PC-9 (cell line): ENCODE measurements around the gene DYNC2H1. TPM values are rescaled to one million over a fixed set of nuclear protein-coding genes. Genes with fewer than 3 reads are reported as not detected.

Experiments used
- BruUV-seq: library from RNA; stranded (reverse); fragments of 400-500 nt; replicated peaks from 2 replicates; lab custom pipeline; 2021; lab: Mats Ljungman, UMichigan
- CTCF ChIA-PET: fragments of 300-600 bp; sonication (Branson Sonifier 250); formaldehyde crosslinking; loops from one replicate; lab custom pipeline; 2022; ENCODE audit warnings: antibody characterized with exemption; lab: Charles Lee
- POLR2A ChIA-PET: fragments of 300-600 bp; sonication (Branson Sonifier 250); formaldehyde crosslinking; loops from one replicate; lab custom pipeline; 2022; ENCODE audit warnings: antibody characterized with exemption; ENCODE audit not compliant: unreplicated experiment; lab: Charles Lee
- DNase-seq, 2 experiments: peaks; one replicate each; pipeline versions ENCODE4 v3.0.0 to v3.0.0-alpha.2; 2015 to 2022; ENCODE audit warnings: mixed read lengths in 1 of 2
- H2AFZ ChIP-seq: fragments of 200-600 bp; sonication (generic); 2 replicates; pipeline ENCODE4 v1.8.1; 2017; ENCODE audit warnings: antibody characterized with exemption
- H3F3A ChIP-seq: fragments of 200-600 bp; sonication (generic); 2 replicates; pipeline ENCODE4 v1.8.1; 2017; ENCODE audit warnings: antibody characterized with exemption, mild to moderate bottlenecking, low read depth; ENCODE audit not compliant: insufficient read depth
- H3K27ac ChIP-seq: fragments of 200-600 bp; sonication (generic); 2 replicates; pipeline ENCODE4 v1.6.1; 2016; ENCODE audit warnings: mixed run types
- H3K27me3 ChIP-seq: fragments of 200-600 bp; sonication (generic); 2 replicates; pipeline ENCODE4 v1.6.1; 2016; ENCODE audit warnings: low read depth, mixed run types; ENCODE audit not compliant: insufficient read depth
- H3K36me3 ChIP-seq: fragments of 200-600 bp; sonication (generic); 2 replicates; pipeline ENCODE4 v1.6.1; 2016; ENCODE audit warnings: low read depth, mixed run types
- H3K4me1 ChIP-seq: fragments of 200-600 bp; sonication (generic); replicated peaks from 2 replicates; pipeline ENCODE4 v1.6.1; 2016; ENCODE audit warnings: mixed run types; ENCODE audit not compliant: insufficient read depth
- H3K4me2 ChIP-seq: fragments of 200-600 bp; sonication (generic); 2 replicates; pipeline ENCODE4 v1.6.1; 2017; ENCODE audit warnings: mixed run types
- H3K4me3 ChIP-seq: fragments of 200-600 bp; sonication (generic); 2 replicates; pipeline ENCODE4 v1.6.1; 2016; ENCODE audit warnings: mixed run types
- H3K79me2 ChIP-seq: fragments of 200-600 bp; sonication (generic); 2 replicates; pipeline ENCODE4 v1.6.1; 2017; ENCODE audit warnings: low read depth, mixed run types
- H3K9me2 ChIP-seq: fragments of 200-600 bp; sonication (generic); 2 replicates; pipeline ENCODE4 v1.8.1; 2017; ENCODE audit warnings: mild to moderate bottlenecking; ENCODE audit not compliant: insufficient read depth
- H3K9me3 ChIP-seq: fragments of 200-600 bp; sonication (generic); 2 replicates; pipeline ENCODE4 v1.8.1; 2016; ENCODE audit warnings: low read depth; ENCODE audit not compliant: insufficient read depth
- H4K20me1 ChIP-seq: fragments of 200-600 bp; sonication (generic); 2 replicates; pipeline ENCODE4 v1.8.1; 2017; ENCODE audit not compliant: insufficient read depth
- CTCF ChIP-seq: fragments of 200-600 bp; sonication (generic); conservative IDR thresholded peaks from 2 replicates; pipeline ENCODE4 v1.6.1; 2017; ENCODE audit warnings: mixed run types, antibody characterized with exemption, mild to moderate bottlenecking, moderate library complexity
- EZH2 ChIP-seq: fragments of 200-600 bp; sonication (generic); IDR thresholded peaks from 2 replicates; pipeline ENCODE4 v1.8.0; 2017; ENCODE audit warnings: antibody characterized with exemption, low read depth
- intact Hi-C: fragments of 100-400 bp; cut with micrococcal nuclease; formaldehyde crosslinking; loops from one replicate; pipeline ENCODE4 v1.10.0; 2022; ENCODE audit not compliant: unreplicated experiment
- total RNA-seq: library from RNA; stranded (reverse); gene quantifications from 2 replicates; pipeline ENCODE4 v1.2.3, GENCODE V29; 2021

DYNC2H1 gene
- total RNA-seq, 1 experiment from 2014 or later = 12.2 TPM

- Histone ChIP-seq H3K36me3 (no peaks in the 10 kb centered on the region; the same call in 1 of the 2 replicates), H3K4me1 (no peaks in the 10 kb centered on the region), H3K79me2 (no peaks in the 10 kb centered on the region), H3K27me3 (no peaks in the 10 kb centered on the region), H3K9me3 (0 out of 2 replicates have a peak, but pooled peaks cover 3% of the 10 kb centered on the region), H4K20me1 (no peaks in the 10 kb centered on the region), H3F3A (no peaks in the 10 kb centered on the region), H3K27ac (no peak overlapping the region), H3K4me2 (no peak overlapping the region), H2AFZ (no peak overlapping the region), H3K9me2 (no peaks in the 10 kb centered on the region), H3K4me3 (no peak overlapping the region)
- TF ChIP-seq EZH2 (no peak), CTCF (no peak)
- no TSS peak for BruUV-seq
- POLR2A ChIA-PET = interaction anchor here (0.5 kb wide), 1 partner anchor 1686 kb away, joined by 5 read pairs; no protein-coding TSS in a partner anchor
- intact Hi-C loops = no loop called here
- CTCF ChIA-PET = no interaction called here
- peak in 1 of 2 experiments; percentile 11 for DNase-seq
These were observed 74.9 kb downstream of the DYNC2H1 start for GRCh38 chr11:103183981-103184611.

- Histone ChIP-seq H3K4me2 (no peak overlapping the region), H3K36me3 (no peaks in the 10 kb centered on the region), H3K9me3 (no peaks in the 10 kb centered on the region), H3F3A (no peaks in the 10 kb centered on the region), H3K27ac (no peak overlapping the region), H3K27me3 (no peaks in the 10 kb centered on the region), H3K4me3 (no peak overlapping the region), H3K9me2 (no peaks in the 10 kb centered on the region), H2AFZ (no peak overlapping the region), H4K20me1 (no peaks in the 10 kb centered on the region), H3K79me2 (no peaks in the 10 kb centered on the region), H3K4me1 (no peaks in the 10 kb centered on the region)
- intact Hi-C loops = loop anchor here (1.0 kb wide), 1 partner anchor 399 kb away; no protein-coding TSS in a partner anchor
- CTCF ChIA-PET = interaction anchor here (0.7 kb wide), 1 partner anchor 1831 kb away, joined by 3 read pairs; no protein-coding TSS in a partner anchor
- TF ChIP-seq EZH2 (no peak), CTCF (peak; percentile 73)
- DNase-seq = peak in 1 of 2 experiments; percentile 18
- no TSS peak for BruUV-seq
- POLR2A ChIA-PET = no interaction called here
These were observed 92.9 kb downstream of the DYNC2H1 start for GRCh38 chr11:103202048-103202651.

GRCh38 chr11:103210543-103210942 lies 101.3 kb downstream of the DYNC2H1 start:
- Histone ChIP-seq H3K4me2 (no peak overlapping the region), H3K27me3 (no peaks in the 10 kb centered on the region), H3K79me2 (no peaks in the 10 kb centered on the region), H3K4me1 (no peaks in the 10 kb centered on the region), H3K27ac (no peak overlapping the region), H2AFZ (no peak overlapping the region), H3K36me3 (no peaks in the 10 kb centered on the region), H3K9me2 (peaks cover 4% of the 10 kb centered on the region; the same call in 1 of the 2 replicates), H3K4me3 (no peak overlapping the region), H3F3A (no peaks in the 10 kb centered on the region), H4K20me1 (no peaks in the 10 kb centered on the region), H3K9me3 (no peaks in the 10 kb centered on the region)
- POLR2A ChIA-PET = no interaction called here
- TF ChIP-seq CTCF = no peak
- TF ChIP-seq EZH2 = no peak
- DNase-seq = no peak
- no TSS peak for BruUV-seq
- intact Hi-C loops = no loop called here
- CTCF ChIA-PET = no interaction called here
